ENCODE results near the gene SUN2.

SUN2 gene

DNA sequence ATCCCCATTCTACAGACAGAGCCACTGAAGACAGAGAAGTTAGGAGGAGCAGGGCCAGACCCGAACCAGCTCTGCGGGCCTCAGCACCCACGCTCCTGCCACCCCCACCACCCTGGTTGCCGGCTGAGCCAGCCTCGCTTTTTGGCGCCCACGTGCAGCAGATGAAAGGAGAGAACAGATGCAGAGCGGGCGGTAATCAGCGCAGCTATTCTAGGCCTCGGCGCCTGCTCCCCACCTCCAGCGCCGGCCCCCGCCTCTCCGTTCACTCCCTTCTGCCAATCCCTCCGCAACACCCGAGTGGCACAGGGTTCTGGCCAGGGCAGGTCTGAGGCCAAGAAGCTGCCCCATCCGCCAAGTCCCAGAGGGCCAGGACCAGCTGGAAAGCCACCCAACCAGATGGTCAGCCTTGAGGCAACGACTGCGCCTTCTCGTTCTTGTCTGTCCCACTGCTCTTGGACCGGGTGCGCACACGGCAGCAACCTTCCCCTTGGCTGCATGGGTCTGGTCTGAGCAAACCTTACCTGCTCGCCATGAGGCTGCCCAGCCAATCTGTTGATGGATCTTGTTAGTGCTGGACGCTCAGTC, 21.4 kb upstream of the SUN2 start:
- no peak for DNase-seq

GRCh38 chr22:38776086-38776485, 20.3 kb upstream of the SUN2 start:
- no peak for DNase-seq

DNA sequence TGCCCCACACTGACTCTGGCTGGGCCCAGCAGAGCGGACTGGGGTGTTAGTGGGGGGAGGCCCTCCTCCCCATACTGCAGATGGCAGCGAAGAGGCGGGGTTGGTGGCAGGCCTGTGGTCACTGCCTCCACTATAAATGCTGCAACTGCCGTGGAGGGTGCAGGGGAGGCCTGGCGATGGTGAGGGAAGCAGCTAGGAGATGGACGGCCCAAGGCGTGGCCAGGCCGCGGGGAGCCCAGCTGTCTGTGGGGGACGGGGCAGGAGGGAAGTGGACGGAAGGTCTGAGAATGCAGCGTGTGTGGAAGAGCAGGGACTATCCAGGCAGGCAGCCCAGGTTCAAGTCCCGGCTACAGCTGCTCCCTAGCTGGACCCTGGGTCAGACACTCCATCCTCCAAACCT, 19.9 kb upstream of the SUN2 start:
- DNase-seq: no peak

DNA sequence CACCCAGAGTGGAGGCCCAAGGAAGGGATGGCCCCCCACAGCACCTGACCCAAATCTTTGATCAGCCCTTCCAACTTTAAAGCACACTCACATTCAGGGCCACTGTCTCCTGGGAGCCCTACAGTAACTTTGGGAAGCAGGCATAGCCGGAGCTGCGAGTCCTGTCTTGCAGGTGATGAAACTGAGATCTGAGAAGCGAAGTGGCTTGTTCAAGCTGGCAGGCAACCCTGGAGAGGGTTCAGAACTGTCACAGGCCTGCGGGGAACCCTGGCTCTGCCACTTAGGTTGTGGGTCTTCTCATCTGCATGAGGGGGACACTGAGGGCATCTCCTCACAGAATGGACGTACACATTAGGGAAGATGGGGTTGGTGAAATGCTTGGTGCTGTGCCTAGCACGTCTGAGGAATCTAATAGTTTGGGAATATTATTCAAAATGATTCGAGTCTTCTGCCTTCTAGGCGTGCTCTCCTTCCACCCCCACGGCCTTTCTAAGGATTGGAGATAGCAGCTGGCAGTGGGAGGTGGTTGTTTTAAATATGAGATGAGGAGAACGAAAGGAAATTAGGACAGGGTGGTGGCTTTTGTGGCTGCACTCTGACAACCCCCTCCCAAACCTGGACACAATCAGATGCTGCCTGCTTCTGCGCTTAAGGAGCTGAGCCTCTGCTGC, 18.8 kb upstream of the SUN2 start:
- DNase-seq: no peak

- DNase-seq: no peak
Measured at GRCh38 chr22:38773363-38773946, 17.7 kb upstream of the SUN2 start.

GRCh38 chr22:38772623-38772873, 16.8 kb upstream of the SUN2 start:
- no peak for DNase-seq

- DNase-seq: no peak
Measured at GRCh38 chr22:38770257-38770949, 14.6 kb upstream of the SUN2 start.

- DNase-seq: no peak
Measured at GRCh38 chr22:38768036-38768435, 12.2 kb upstream of the SUN2 start.

GRCh38 chr22:38767313-38767712, 11.5 kb upstream of the SUN2 start:
- DNase-seq: no peak

DNA sequence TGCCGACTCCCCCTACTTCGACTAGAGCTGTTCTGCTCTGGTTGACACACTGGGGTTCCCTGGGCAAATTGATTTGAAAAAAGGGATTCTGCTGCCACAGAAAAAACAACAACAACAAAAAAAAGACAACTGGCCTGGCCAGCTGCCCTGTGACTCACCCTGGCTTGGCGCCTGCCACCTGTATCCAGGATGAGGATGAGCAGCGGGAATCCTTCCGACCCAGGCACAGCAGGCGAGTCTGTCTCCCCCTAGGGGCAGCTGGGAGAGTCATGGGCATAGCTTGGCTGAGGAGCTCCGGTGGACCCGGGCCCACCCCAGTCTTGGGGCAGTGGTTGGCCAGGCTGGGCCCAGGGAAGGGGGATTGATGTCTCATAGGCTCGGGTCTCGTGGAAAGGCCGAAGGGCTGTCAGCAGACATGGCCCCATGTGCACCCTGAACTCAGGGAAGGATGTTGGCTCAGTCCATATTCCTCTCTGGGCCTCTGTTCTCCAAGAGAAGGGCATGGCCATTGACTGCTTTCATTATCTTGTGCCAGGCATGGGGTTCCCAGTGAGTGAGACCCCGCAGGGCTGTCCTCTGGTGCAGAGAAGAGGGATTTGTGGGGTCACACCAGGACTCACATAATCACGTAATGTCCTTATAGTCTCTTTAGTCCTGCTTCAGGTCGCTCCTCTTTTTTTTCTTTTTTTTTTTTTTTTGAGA, 10.4 kb upstream of the SUN2 start:
- DNase-seq: peak; percentile 61

DNA sequence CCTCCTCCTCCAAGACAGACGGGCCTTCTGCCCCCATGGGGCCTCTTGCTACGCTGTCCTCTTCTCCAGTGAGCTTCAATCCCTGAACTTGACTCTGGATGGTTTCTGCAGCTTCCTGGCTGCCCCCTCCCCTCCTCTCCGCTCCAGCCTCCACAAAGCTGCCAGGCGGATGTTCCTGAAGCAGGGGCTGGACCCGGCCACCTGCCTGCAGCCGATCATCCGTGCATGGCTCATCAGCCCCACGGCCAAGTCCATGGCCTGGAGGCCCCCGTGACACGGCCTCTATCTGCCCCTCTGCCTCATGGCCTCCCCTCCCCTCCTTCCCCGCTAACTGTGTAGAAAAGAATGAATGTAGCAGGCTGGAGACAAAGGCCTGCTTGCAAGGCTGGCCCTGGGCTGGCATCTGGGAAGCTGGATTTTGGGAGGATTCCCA, 6.8 kb upstream of the SUN2 start:
- peak; percentile 69 for DNase-seq

- DNase-seq: no peak
Measured at GRCh38 chr22:38761202-38762162, 5.7 kb upstream of the SUN2 start.

DNA sequence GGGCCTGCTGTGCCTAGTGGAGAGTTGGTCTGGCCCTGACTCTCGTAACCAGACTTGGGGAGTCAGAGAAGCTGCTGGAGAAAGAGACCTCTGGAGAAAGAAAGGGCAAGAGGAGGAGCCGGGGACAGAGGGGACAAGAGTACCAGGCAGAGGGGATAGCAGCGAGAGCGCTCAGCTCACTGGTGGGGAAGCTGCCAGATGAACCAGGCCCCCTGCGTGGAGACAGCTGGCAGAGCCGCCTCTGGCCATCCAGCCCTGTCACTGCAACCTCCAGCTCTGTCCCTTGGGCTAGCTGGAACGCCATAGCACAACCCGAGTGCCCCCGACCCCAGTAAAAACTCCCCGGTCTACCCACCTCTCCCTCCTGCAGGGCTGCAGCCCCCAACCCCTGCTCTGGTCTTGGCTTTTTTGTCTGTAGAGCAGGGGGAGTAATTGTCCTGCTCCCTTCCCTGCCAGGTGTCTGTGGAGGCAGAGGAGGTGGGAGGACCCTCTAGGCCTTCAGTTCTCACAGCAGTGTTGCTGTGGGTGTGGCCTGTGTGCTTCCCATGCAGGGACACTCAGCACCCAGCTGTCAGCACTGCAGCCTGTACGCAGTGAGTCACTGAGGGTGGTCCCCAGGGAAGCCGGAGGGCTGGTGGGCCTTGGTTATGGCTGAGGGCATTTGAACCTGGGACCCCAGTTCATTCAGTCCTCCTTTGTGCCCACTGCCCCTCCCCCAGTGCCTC, 4.8 kb upstream of the SUN2 start:
- DNase-seq: peak; percentile 76

DNA sequence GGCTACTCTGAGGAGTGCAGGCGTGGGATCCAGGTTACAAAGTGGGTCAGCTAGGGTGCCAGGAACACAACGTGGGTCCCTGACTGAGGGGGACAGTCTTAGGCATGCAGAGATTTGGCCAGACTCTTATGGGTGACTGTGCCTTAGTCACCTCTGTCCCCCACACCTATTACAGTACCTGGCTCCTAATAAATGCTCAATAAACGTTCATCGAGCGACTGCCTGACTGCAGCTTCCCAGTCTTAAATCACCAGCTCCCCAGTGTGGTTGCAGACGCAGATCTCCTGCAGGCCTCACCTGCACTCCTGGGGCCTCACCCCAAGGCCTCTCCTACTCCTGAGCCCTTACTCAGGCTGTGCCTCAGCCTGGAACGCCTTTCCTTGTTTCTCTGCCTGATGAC, 3.2 kb upstream of the SUN2 start:
- DNase-seq: no peak

DNA sequence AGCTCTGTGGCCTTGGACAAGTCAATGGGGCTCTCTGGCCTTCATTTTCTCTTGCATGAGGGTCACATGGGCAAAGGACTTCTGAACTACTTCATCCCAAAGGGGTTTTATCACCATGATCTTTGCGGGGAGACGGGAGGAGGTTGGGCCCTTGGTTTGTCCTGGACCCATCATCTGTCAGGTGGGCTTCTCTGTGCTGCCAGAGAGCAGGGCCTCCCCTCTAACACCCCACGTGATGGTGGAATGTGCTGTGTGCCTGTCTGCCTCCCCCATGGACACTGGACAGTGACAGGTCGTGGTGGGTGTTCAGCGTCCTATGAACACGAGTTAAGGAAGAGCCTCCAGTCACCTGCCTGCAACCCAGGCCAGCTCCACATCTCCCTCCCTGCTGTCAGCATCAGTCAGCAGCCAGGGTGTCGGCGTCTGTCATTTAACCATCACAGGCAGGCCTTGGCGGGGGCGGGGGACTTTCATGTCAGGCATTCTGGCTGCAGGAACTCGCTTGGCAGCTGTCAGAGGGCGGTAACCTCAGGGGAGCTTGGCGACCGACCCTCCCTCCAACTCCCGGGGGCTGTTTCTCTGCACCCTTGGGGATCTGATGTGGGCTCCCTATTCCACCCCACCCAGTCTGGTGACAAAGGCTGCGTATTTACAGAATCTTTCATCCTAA, 2.6 kb upstream of the SUN2 start:
- DNase-seq: no peak

- no peak for DNase-seq
Measured at GRCh38 chr22:38757464-38757757, 1.6 kb upstream of the SUN2 start.

DNA sequence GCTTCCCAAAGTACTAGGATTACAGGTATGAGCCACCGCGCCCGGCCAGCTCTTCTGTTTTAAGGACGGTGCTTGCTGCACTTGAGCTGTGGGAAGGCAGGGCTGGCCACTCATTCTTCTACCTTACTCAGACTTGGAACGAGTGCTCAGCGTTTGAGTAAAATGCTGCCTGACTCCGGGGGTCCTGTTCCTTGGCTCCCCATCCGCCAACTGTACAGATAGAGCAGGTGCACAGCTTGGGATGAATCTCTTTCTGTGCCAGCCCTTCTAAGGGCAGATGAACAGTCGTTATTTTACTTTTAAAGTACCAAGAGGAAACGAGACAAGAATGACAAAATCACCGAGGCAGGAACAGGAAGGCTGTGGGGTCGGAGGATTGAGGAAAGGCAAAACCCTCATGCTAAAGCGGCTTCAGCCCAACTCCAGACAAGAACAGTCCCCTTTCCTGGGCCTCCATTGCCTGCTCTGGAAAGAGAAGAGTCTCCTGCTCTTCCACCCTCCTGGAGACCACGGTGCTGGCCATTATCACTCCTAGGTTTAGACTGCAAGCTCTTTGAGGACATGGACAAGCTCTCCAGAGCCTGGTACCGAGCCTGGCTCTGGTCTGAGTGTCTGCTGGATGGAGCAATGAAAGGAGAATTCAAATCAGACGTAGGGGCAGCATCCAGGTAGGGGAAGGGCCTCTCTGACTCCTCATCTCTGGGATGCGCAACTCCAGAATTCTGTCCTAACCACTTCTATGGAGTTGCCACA, 1.1 kb upstream of the SUN2 start:
- DNase-seq: no peak

- peak; percentile 71 for DNase-seq
Measured at GRCh38 chr22:38755155-38755910, 465 bp downstream of the SUN2 start.

- no peak for DNase-seq
Measured at GRCh38 chr22:38754751-38755154, 1.0 kb downstream of the SUN2 start.

Data from retina (tissue), 1 donor.